Right lobe of liver (tissue), 6 donors: ENCODE data around the gene MFSD6. TPM values are rescaled to one million over a fixed set of nuclear protein-coding genes. Genes with fewer than 3 reads are reported as not detected.

Experiments
- ATAC-seq, 4 donors: fragments of 200-7000 bp; cut with Tn5 transposase; one replicate each; pipeline ENCODE4 v1.9.1; 2020; ENCODE audit warnings: mild to moderate bottlenecking in 4 of 4, moderate library complexity in 4 of 4
- DNase-seq, 3 donors: peaks; one replicate each; pipeline ENCODE4 v3.0.0-alpha.2; 2020
- H3K27ac ChIP-seq, 3 donors: fragments of 200-600 bp; one replicate each; pipeline ENCODE4 v1.8.0; 2022
- H3K27me3 ChIP-seq, 2 donors: fragments of 200-600 bp; one replicate each; pipeline ENCODE4 v1.8.0; 2022
- H3K36me3 ChIP-seq, 4 donors: fragments of 200-600 bp; sonication (generic) in 1 of 4; one replicate each; pipeline versions ENCODE4 v1.5.1 to v1.8.0; 2017 to 2022; ENCODE audit warnings: control low read depth in 1 of 4
- H3K4me1 ChIP-seq, 4 donors: fragments of 200-600 bp; sonication (generic) in 1 of 4; one replicate each; pipeline versions ENCODE4 v1.5.1 to v1.8.0; 2017 to 2022; ENCODE audit warnings: control low read depth in 1 of 4
- H3K4me3 ChIP-seq, 3 donors: fragments of 200-600 bp; one replicate each; pipeline ENCODE4 v1.8.0; 2022
- H3K9me3 ChIP-seq, 4 donors: fragments of 200-600 bp; sonication (generic) in 1 of 4; one replicate each; pipeline versions ENCODE4 v1.5.1 to v1.8.0; 2017 to 2022; ENCODE audit warnings: control low read depth in 1 of 4
- CTCF ChIP-seq, 4 donors: fragments of 200-600 bp in 3 of 4; fragments of 450-650 bp in 1 of 4; IDR thresholded peaks; one replicate each; pipeline versions ENCODE4 v1.5.1 to v1.8.0; 2016 to 2022; ENCODE audit warnings: antibody characterized with exemption in 4 of 4, mild to moderate bottlenecking in 2 of 4
- POLR2A ChIP-seq: fragments of 450-650 bp; IDR thresholded peaks from one replicate; pipeline ENCODE4 v1.6.1; 2017; ENCODE audit warnings: antibody characterized with exemption, mild to moderate bottlenecking
- WGBS: methylation state at CpG from one replicate; pipeline ENCODE4 v1.1.6; 2018; ENCODE audit warnings: low coverage, low lambda C conversion rate; ENCODE audit not compliant: insufficient coverage; ENCODE audit errors: missing lambda C conversion rate; 5-methylcytosine and 5-hydroxymethylcytosine counted together
- intact Hi-C, 2 donors: fragments of 100-400 bp; cut with DNase I; formaldehyde crosslinking; loops; one replicate each; pipeline versions ENCODE4 v1.11.2 to v1.14.1; 2022
- total RNA-seq, 6 experiments: library from RNA; depleted of rRNA in 2 of 6; stranded (reverse); fragments of >200 nt in 2 of 6; fragmentation: NEBNext Ultra II Directional in 3 of 6; extraction: Animal tissue kit (Norgen Biotek cat#: 25700) in 3 of 6; gene quantifications; one replicate each; pipeline versions ENCODE4 v1.1.0 to v1.2.4, GENCODE V29; 2016 to 2023
- donor health status: DM: no; HTN: yes; CAD: no.
- donor health status: DM: no; HTN: no; CAD: no.
- donor health status: DM: no; HTN: no; CAD: no.
- donor health status: DM: no; HTN: yes; CAD: no.
- donor health status: DM: no; HTN: yes; CAD: no.

The MFSD6 gene
- total RNA-seq, 6 experiments from 2014 or later: 1.5 to 14.8 (median 4.1) TPM

- DNase-seq (no peak), ATAC-seq (no peak)
- Histone ChIP-seq H3K27ac (no peak overlapping the region), H3K4me3 (no peak overlapping the region), H3K36me3 (no peaks in the 10 kb centered on the region), H3K27me3 (no peaks in the 10 kb centered on the region), H3K9me3 (no peaks in the 10 kb centered on the region), H3K4me1 (peaks cover 0 to 14% (median 5%) of the 10 kb centered on the region in 4 donors)
- WGBS: 75% methylated on average over 6 of the region's 6 CpGs
- intact Hi-C loops: no loop called here
- TF ChIP-seq CTCF (IDR thresholded peaks at IDR 0.05) (no peak), POLR2A (no peak)
Observed at GRCh38 chr2:190378880-190379237, 29.3 kb upstream of the MFSD6 start.

- intact Hi-C loops: no loop called here
- no peak for ATAC-seq
Observed at GRCh38 chr2:190379249-190379964, 28.7 kb upstream of the MFSD6 start.

GRCh38 chr2:190380962-190381412, 27.2 kb upstream of the MFSD6 start:
- Histone ChIP-seq H3K9me3 (no peaks in the 10 kb centered on the region), H3K4me1 (peaks cover 0 to 11% (median 4%) of the 10 kb centered on the region in 4 donors), H3K36me3 (no peaks in the 10 kb centered on the region), H3K4me3 (no peak overlapping the region), H3K27me3 (no peaks in the 10 kb centered on the region), H3K27ac (no peak overlapping the region)
- DNase-seq (no peak), ATAC-seq (no peak)
- intact Hi-C loops: loop anchor here in 1 of 2 donors (10.0 kb wide), 1 partner anchor 124 kb away; no protein-coding TSS in a partner anchor
- no peak for TF ChIP-seq POLR2A
- TF ChIP-seq CTCF (IDR thresholded peaks at IDR 0.05): no peak
- 42% methylated on average over 3 of the region's 5 CpGs for WGBS

More at GRCh38 chr2:190379249-190379964, 28.7 kb upstream of the MFSD6 start:
- Histone ChIP-seq H3K9me3 (no peaks in the 10 kb centered on the region), H3K27me3 (no peaks in the 10 kb centered on the region), H3K36me3 (no peaks in the 10 kb centered on the region), H3K27ac (no peak overlapping the region), H3K4me1 (peaks cover 0 to 14% (median 5%) of the 10 kb centered on the region in 4 donors), H3K4me3 (no peak overlapping the region)
- TF ChIP-seq CTCF (IDR thresholded peaks at IDR 0.05): no peak
- no peak for TF ChIP-seq POLR2A
- no peak for DNase-seq
- 72% methylated on average over 9 of the region's 10 CpGs for WGBS

GRCh38 chr2:190382851-190383250, 25.3 kb upstream of the MFSD6 start:
- H3K4me1 ChIP-seq: no peaks in the 10 kb centered on the region
- no peaks in the 10 kb centered on the region for H3K36me3 ChIP-seq
- DNase-seq (no peak), ATAC-seq (peak; percentile 81 to 90 (median 84))
- 33% methylated on average over 1 of the region's 1 CpG for WGBS
- H3K27me3 ChIP-seq: no peaks in the 10 kb centered on the region
- no peak overlapping the region for H3K27ac ChIP-seq
- TF ChIP-seq POLR2A (no peak), CTCF (IDR thresholded peaks at IDR 0.05) (peak; percentile 49 to 81 (median 60))
- no peak overlapping the region for H3K4me3 ChIP-seq
- no peaks in the 10 kb centered on the region for H3K9me3 ChIP-seq
- intact Hi-C loops: loop anchor here in 1 of 2 donors (10.0 kb wide), 1 partner anchor 122 kb away; no protein-coding TSS in a partner anchor
